ENCODE data around the gene ASPHD2.
"Not testable (repeated sequence)": the region's sequence is repeated elsewhere in the genome, so short reads cannot be mapped to it uniquely, and the experiment has no call there.

ASPHD2 gene

DNA sequence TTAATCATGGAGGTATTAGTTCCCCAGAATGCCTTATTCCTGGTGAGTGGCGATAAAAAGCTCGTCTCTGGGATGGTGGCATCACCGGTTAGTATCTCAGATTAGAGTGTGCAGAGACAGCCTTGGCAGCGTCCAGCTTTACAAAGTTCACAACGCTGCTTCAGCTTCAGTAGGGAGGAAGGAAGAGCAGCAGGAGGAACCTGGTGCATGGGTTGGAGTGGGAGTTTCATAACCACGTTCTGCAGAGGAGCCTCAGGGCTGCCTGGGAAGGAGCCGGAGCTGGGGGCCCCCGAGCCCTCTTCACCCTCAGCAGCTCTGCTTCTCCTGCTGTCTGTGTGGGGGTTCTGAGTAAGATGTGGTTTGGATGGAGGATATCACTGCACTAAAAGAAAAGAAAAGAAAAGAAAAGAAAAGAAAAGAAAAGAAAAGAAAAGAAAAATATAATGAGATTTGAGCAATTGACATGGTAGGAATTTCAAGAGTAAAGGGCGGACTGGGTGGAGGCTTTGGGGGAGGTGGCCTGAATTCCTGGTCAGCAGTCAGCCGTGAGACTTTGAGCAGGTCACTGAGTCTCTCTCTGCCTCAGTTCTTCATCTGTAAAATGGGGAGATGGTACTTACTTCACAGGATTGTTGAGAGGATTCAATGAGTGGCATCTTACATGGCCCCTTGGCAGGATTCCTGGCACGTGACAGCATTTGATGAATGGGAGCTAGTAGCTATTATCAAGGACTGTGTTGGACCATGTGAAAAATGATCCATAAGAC is 6.5 kb downstream of the ASPHD2 start:
- H3K4me1 ChIP-seq (ENCODE audit: control insufficient read depth in 2 of 2, insufficient read depth in 1 of 2, low read depth in 1 of 2, low read length in 2 of 2) = peaks cover 16% of the 10 kb centered on the region in 2 donors
- H3K9ac ChIP-seq (ENCODE audit: low read depth, low read length, poor library complexity) = no peak overlapping the region
- H3K36me3 ChIP-seq (replicated peaks in 1 of 2; ENCODE audit: control insufficient read depth in 2 of 2, insufficient read depth in 2 of 2, low read length in 2 of 2) = peaks cover 17 to 21% of the 10 kb centered on the region in 2 donors
- H2BK5ac ChIP-seq (ENCODE audit: low read length) = no peak overlapping the region
- H2AFZ ChIP-seq (ENCODE audit: low read length) = no peak overlapping the region
- no peak overlapping the region for H4K91ac ChIP-seq (ENCODE audit: low read depth, low read length, poor library complexity)
- no peak overlapping the region for H2BK120ac ChIP-seq (ENCODE audit: low read depth, low read length)
- no peak overlapping the region for H3K4ac ChIP-seq (ENCODE audit: low read length)
- no peaks in the 10 kb centered on the region for H3K27me3 ChIP-seq (ENCODE audit: control insufficient read depth in 3 of 3, insufficient read depth in 3 of 3, low read depth in 1 of 3, low read length in 3 of 3)
- no peak overlapping the region for H3K14ac ChIP-seq (ENCODE audit: low read length)
- WGBS, 2 donors (ENCODE audit: extremely low coverage in 2 of 2, insufficient read length in 2 of 2, insufficient replicate concordance in 1 of 2) = no CpG with 5 or more reads among the region's 11 CpGs
- DNase-seq (ENCODE audit: low spot score) = no peak
- H3K9me3 ChIP-seq (replicated peaks in 1 of 2; ENCODE audit: control insufficient read depth in 2 of 2, insufficient read depth in 1 of 2, low read depth in 1 of 2, low read length in 2 of 2) = no peaks in the 10 kb centered on the region
- no peak overlapping the region for H2BK15ac ChIP-seq (ENCODE audit: low read length)
- no peak overlapping the region for H3K4me3 ChIP-seq (ENCODE audit: low read length in 2 of 2)
- no peak overlapping the region for H4K8ac ChIP-seq (ENCODE audit: low read depth, low read length)
- H3K79me1 ChIP-seq (ENCODE audit: low read depth, low read length) = peaks cover 7% of the 10 kb centered on the region
- no peak overlapping the region for H3K18ac ChIP-seq (ENCODE audit: low read length)
- H2AK5ac ChIP-seq (ENCODE audit: low read depth, low read length) = peak overlapping the region; percentile 6
- no peak overlapping the region for H2BK12ac ChIP-seq (ENCODE audit: low read length)
- H3K4me2 ChIP-seq (ENCODE audit: insufficient read depth, low read length, poor library complexity, severe bottlenecking) = no peak overlapping the region
- H3K23ac ChIP-seq (ENCODE audit: low read depth, low read length, poor library complexity) = no peak overlapping the region
- no peak overlapping the region for H3K27ac ChIP-seq (replicated peaks; ENCODE audit: low read length)

DNA sequence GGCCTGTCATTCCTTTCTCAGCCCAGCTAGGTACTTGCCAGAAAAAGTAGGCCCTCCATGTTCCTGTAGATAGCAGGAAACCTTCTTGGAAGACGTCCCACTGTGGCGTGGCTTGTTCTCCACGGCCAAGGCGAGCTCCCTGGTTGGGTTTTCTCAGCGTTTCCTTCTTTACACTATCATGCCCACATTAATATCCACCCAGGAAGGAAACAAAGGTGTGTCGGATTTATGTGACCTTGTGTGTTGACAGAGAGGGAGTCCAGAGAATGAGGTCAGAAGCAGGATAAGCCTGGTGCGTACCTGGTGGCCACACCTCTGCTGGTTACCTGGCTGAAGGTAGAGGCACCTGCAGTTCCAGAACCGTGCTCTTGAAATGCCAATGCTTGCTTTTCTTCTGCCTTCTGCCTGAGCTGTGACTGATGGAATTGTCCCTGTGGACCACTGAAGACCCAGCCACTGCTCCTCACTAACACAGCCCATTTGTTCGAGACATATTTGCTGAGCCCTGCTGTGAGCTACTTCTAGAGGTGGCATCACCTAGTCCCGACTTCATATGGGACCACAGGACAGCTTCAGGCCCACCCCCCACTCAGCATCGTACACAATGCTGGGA is 7.9 kb downstream of the ASPHD2 start:
- Histone ChIP-seq H2AFZ (ENCODE audit: low read length) (no peak overlapping the region), H2BK5ac (ENCODE audit: low read length) (no peak overlapping the region), H4K8ac (ENCODE audit: low read depth, low read length) (no peak overlapping the region), H3K9ac (ENCODE audit: low read depth, low read length, poor library complexity) (no peak overlapping the region), H4K91ac (ENCODE audit: low read depth, low read length, poor library complexity) (no peak overlapping the region), H2AK5ac (ENCODE audit: low read depth, low read length) (no peak overlapping the region), H3K14ac (ENCODE audit: low read length) (peak overlapping the region; percentile 15), H3K4ac (ENCODE audit: low read length) (no peak overlapping the region), H3K79me1 (ENCODE audit: low read depth, low read length) (peaks cover 7% of the 10 kb centered on the region), H3K27ac (replicated peaks; ENCODE audit: low read length) (no peak overlapping the region), H2BK120ac (ENCODE audit: low read depth, low read length) (no peak overlapping the region), H3K23ac (ENCODE audit: low read depth, low read length, poor library complexity) (no peak overlapping the region), H3K27me3 (ENCODE audit: control insufficient read depth in 3 of 3, insufficient read depth in 3 of 3, low read depth in 1 of 3, low read length in 3 of 3) (no peaks in the 10 kb centered on the region), H3K36me3 (replicated peaks in 1 of 2; ENCODE audit: control insufficient read depth in 2 of 2, insufficient read depth in 2 of 2, low read length in 2 of 2) (peaks cover 17 to 21% of the 10 kb centered on the region in 2 donors), H3K4me2 (ENCODE audit: insufficient read depth, low read length, poor library complexity, severe bottlenecking) (no peak overlapping the region), H2BK15ac (ENCODE audit: low read length) (no peak overlapping the region), H3K4me3 (ENCODE audit: low read length in 2 of 2) (peak overlapping the region in 1 of 2 donors; percentile 27), H3K4me1 (ENCODE audit: control insufficient read depth in 2 of 2, insufficient read depth in 1 of 2, low read depth in 1 of 2, low read length in 2 of 2) (peaks cover 5 to 8% of the 10 kb centered on the region in 2 donors), H3K9me3 (replicated peaks in 1 of 2; ENCODE audit: control insufficient read depth in 2 of 2, insufficient read depth in 1 of 2, low read depth in 1 of 2, low read length in 2 of 2) (no peaks in the 10 kb centered on the region), H2BK12ac (ENCODE audit: low read length) (no peak overlapping the region), H3K18ac (ENCODE audit: low read length) (no peak overlapping the region)
- no CpG with 5 or more reads among the region's 11 CpGs for WGBS, 2 donors (ENCODE audit: extremely low coverage in 2 of 2, insufficient read length in 2 of 2, insufficient replicate concordance in 1 of 2)
- DNase-seq (ENCODE audit: low spot score) = no peak

DNA sequence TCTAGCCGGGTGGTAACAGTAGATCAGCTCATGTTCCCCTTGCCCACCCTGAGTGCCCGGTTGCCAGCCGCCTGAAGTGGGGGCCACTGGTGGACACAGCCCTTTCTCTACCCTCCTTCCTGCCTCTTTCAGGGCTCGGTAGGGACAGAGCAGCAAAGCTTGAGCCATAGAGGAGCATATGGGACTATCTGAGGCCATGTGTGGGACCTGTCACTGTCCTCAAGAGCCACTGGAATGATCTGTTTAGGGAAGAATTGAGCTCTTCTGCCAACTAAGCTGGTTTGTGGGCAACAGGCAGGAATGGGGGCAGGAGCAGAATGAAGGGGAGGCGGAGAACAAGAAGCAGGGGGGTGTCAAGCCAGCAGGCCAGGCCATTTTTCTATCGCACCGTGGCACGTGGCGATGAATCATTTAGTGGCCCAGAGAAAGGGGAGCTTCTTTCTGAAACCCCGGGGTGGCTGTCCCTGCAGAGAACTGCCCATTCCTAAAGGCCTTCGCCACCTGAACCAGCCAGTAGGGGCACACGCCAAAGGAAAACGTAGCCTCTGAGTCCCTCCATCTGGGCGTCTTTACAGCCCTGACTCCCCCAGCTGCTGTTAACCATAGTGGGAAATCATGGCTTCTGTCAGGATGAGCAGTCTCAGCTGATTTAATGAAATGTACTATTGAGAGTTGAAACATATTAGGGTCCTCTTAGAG is 8.8 kb downstream of the ASPHD2 start:
- H3K9ac ChIP-seq (ENCODE audit: low read depth, low read length, poor library complexity) = peak overlapping the region; percentile 45
- H4K91ac ChIP-seq (ENCODE audit: low read depth, low read length, poor library complexity) = no peak overlapping the region
- H2BK12ac ChIP-seq (ENCODE audit: low read length) = no peak overlapping the region
- H3K18ac ChIP-seq (ENCODE audit: low read length) = no peak overlapping the region
- H2AFZ ChIP-seq (ENCODE audit: low read length) = no peak overlapping the region
- H4K8ac ChIP-seq (ENCODE audit: low read depth, low read length) = no peak overlapping the region
- H3K27me3 ChIP-seq (ENCODE audit: control insufficient read depth in 3 of 3, insufficient read depth in 3 of 3, low read depth in 1 of 3, low read length in 3 of 3) = no peaks in the 10 kb centered on the region
- H3K4ac ChIP-seq (ENCODE audit: low read length) = no peak overlapping the region
- H3K9me3 ChIP-seq (replicated peaks in 1 of 2; ENCODE audit: control insufficient read depth in 2 of 2, insufficient read depth in 1 of 2, low read depth in 1 of 2, low read length in 2 of 2) = no peaks in the 10 kb centered on the region
- no peak overlapping the region for H3K23ac ChIP-seq (ENCODE audit: low read depth, low read length, poor library complexity)
- no peak overlapping the region for H3K14ac ChIP-seq (ENCODE audit: low read length)
- H2AK5ac ChIP-seq (ENCODE audit: low read depth, low read length) = no peak overlapping the region
- H3K4me2 ChIP-seq (ENCODE audit: insufficient read depth, low read length, poor library complexity, severe bottlenecking) = no peak overlapping the region
- no peak overlapping the region for H2BK5ac ChIP-seq (ENCODE audit: low read length)
- no peak overlapping the region for H3K4me3 ChIP-seq (ENCODE audit: low read length in 2 of 2)
- WGBS, 2 donors (ENCODE audit: extremely low coverage in 2 of 2, insufficient read length in 2 of 2, insufficient replicate concordance in 1 of 2) = no CpG with 5 or more reads among the region's 14 CpGs
- peaks cover 0 to 2% of the 10 kb centered on the region in 2 donors for H3K4me1 ChIP-seq (ENCODE audit: control insufficient read depth in 2 of 2, insufficient read depth in 1 of 2, low read depth in 1 of 2, low read length in 2 of 2)
- H2BK120ac ChIP-seq (ENCODE audit: low read depth, low read length) = no peak overlapping the region
- no peak overlapping the region for H2BK15ac ChIP-seq (ENCODE audit: low read length)
- no peak overlapping the region for H3K27ac ChIP-seq (replicated peaks; ENCODE audit: low read length)
- H3K79me1 ChIP-seq (ENCODE audit: low read depth, low read length) = peaks cover 7% of the 10 kb centered on the region
- no peak for DNase-seq (ENCODE audit: low spot score)
- peaks cover 17 to 21% of the 10 kb centered on the region in 2 donors for H3K36me3 ChIP-seq (replicated peaks in 1 of 2; ENCODE audit: control insufficient read depth in 2 of 2, insufficient read depth in 2 of 2, low read length in 2 of 2)

DNA sequence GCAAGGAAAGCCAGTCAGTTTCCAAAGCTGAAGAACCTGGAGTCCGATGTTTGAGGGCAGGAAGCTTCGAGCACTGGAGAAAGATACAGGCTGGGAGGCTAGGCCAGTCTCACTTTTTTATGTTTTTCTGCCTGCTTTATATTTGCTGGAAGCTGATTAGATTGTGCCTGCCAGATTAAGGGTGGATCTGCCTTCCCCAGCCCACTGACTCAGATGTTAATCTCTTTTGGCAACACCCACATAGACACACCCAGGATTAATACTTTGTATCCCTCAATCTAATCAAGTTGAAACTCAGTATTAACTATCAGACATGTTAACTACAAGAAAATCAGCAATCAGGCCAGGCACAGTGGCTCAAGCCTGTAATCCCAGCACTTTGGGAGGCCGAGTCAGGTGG is 9.7 kb downstream of the ASPHD2 start:
- not testable (repeated sequence) for H3K4me1 ChIP-seq (ENCODE audit: control insufficient read depth in 2 of 2, insufficient read depth in 1 of 2, low read depth in 1 of 2, low read length in 2 of 2); H2BK120ac ChIP-seq (ENCODE audit: low read depth, low read length); H3K4ac ChIP-seq (ENCODE audit: low read length); H3K23ac ChIP-seq (ENCODE audit: low read depth, low read length, poor library complexity); H3K4me2 ChIP-seq (ENCODE audit: insufficient read depth, low read length, poor library complexity, severe bottlenecking); H2AK5ac ChIP-seq (ENCODE audit: low read depth, low read length); H3K14ac ChIP-seq (ENCODE audit: low read length); H2AFZ ChIP-seq (ENCODE audit: low read length); H3K9ac ChIP-seq (ENCODE audit: low read depth, low read length, poor library complexity); H3K9me3 ChIP-seq (replicated peaks in 1 of 2; ENCODE audit: control insufficient read depth in 2 of 2, insufficient read depth in 1 of 2, low read depth in 1 of 2, low read length in 2 of 2); DNase-seq (ENCODE audit: low spot score); H4K91ac ChIP-seq (ENCODE audit: low read depth, low read length, poor library complexity); H4K8ac ChIP-seq (ENCODE audit: low read depth, low read length); H2BK5ac ChIP-seq (ENCODE audit: low read length); H2BK15ac ChIP-seq (ENCODE audit: low read length); H3K27ac ChIP-seq (replicated peaks; ENCODE audit: low read length); H3K27me3 ChIP-seq (ENCODE audit: control insufficient read depth in 3 of 3, insufficient read depth in 3 of 3, low read depth in 1 of 3, low read length in 3 of 3); H3K4me3 ChIP-seq (ENCODE audit: low read length in 2 of 2); H2BK12ac ChIP-seq (ENCODE audit: low read length); H3K79me1 ChIP-seq (ENCODE audit: low read depth, low read length); H3K18ac ChIP-seq (ENCODE audit: low read length)
- WGBS, 2 donors (ENCODE audit: extremely low coverage in 2 of 2, insufficient read length in 2 of 2, insufficient replicate concordance in 1 of 2) = no CpG with 5 or more reads among the region's 3 CpGs
- peaks cover 14 to 20% of the 10 kb centered on the region in 2 donors for H3K36me3 ChIP-seq (replicated peaks in 1 of 2; ENCODE audit: control insufficient read depth in 2 of 2, insufficient read depth in 2 of 2, low read length in 2 of 2)

Data from neuronal stem cell (in vitro differentiated cells).